ENCODE data around the gene SLC22A24. TPM values are rescaled to one million over a fixed set of nuclear protein-coding genes. Genes with fewer than 3 reads are reported as not detected.

SLC22A24 gene
- not detected in 2 replicates for total RNA-seq

GRCh38 chr11:63144121-63144520 is at the start of gene SLC22A24:
Gene SLC22A24 (minus strand): TSS chr11:63144221. CDS start chr11:63143779, 442 bp downstream.

Other genes starting within 250 kb of the SLC22A24 start
- not detected in 2 replicates for gene CHRM1, start 222.9 kb downstream of the SLC22A24 start, total RNA-seq
- not detected in 2 replicates for gene SLC22A6, start 159.3 kb downstream of the SLC22A24 start, total RNA-seq
- not detected in 2 replicates for gene SLC22A8, start 128.4 kb downstream of the SLC22A24 start, total RNA-seq
- gene SLC22A25, start 99.4 kb upstream of the SLC22A24 start, total RNA-seq, result not detected in 2 replicates
- not detected in 2 replicates for gene SLC22A9, start 225.6 kb upstream of the SLC22A24 start, total RNA-seq